GM12874 (cell line): Measurements from ENCODE around the gene STK24.

Source experiments
- CTCF ChIP-seq: IDR thresholded peaks from 2 replicates; pipeline ENCODE4 v1.5.1; 2011; ENCODE audit warnings: low read depth, mild to moderate bottlenecking, control low read depth, low read length, moderate library complexity; ENCODE audit not compliant: insufficient read depth

The STK24 gene

GRCh38 chr13:98523455-98524102 lies 53.3 kb downstream of the STK24 start:
- TF ChIP-seq CTCF, result no peak

GRCh38 chr13:98522371-98522770 lies 54.5 kb downstream of the STK24 start:
- TF ChIP-seq CTCF, result no peak

- no peak for TF ChIP-seq CTCF
Measured at GRCh38 chr13:98521461-98522247, 55.3 kb downstream of the STK24 start.

GRCh38 chr13:98520674-98521449 lies 56.0 kb downstream of the STK24 start:
- no peak for TF ChIP-seq CTCF

- TF ChIP-seq CTCF, result no peak
Measured at GRCh38 chr13:98519976-98520375, 56.9 kb downstream of the STK24 start.

GRCh38 chr13:98517576-98518310 lies 59.2 kb downstream of the STK24 start:
- no peak for TF ChIP-seq CTCF
